ENCODE measurements around the gene CHAF1A.

GRCh38 chr19:4367336-4367723 is 35.1 kb upstream of the CHAF1A start:
- TF ChIP-seq EZH2 (IDR thresholded peaks at IDR 0.05; ENCODE audit: borderline replicate concordance, low read depth, low read length, severe bottlenecking) (no peak), CTCF (IDR thresholded peaks at IDR 0.05; ENCODE audit: borderline replicate concordance, extremely low read depth, low read length, poor library complexity, severe bottlenecking) (no peak)
